Measurements from ENCODE around the gene EMILIN1.

DNA sequence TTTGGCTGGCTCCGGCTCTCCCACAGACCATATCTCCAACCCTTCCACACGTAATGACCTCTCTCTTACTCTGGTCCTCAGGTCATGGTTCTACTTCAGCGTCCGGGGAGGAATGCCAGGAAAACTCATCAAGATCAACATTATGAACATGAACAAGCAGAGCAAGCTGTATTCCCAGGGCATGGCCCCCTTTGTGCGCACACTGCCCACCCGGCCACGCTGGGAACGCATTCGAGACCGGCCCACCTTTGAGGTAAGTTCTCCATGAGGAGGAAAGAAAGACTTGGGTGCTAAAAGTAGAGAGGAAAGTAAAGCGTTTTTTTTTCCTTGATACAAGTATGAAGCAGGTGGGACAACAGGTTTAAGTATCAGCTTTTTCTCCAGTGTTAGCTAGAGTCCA lies 25.1 kb upstream of the EMILIN1 start:
- TF ChIP-seq EP300 (IDR thresholded peaks at IDR 0.05) (no peak), POLR2A (IDR thresholded peaks at IDR 0.05) (no peak)
- TF ChIP-seq, protein P1, sequence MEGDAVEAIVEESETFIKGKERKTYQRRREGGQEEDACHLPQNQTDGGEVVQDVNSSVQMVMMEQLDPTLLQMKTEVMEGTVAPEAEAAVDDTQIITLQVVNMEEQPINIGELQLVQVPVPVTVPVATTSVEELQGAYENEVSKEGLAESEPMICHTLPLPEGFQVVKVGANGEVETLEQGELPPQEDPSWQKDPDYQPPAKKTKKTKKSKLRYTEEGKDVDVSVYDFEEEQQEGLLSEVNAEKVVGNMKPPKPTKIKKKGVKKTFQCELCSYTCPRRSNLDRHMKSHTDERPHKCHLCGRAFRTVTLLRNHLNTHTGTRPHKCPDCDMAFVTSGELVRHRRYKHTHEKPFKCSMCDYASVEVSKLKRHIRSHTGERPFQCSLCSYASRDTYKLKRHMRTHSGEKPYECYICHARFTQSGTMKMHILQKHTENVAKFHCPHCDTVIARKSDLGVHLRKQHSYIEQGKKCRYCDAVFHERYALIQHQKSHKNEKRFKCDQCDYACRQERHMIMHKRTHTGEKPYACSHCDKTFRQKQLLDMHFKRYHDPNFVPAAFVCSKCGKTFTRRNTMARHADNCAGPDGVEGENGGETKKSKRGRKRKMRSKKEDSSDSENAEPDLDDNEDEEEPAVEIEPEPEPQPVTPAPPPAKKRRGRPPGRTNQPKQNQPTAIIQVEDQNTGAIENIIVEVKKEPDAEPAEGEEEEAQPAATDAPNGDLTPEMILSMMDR (IDR thresholded peaks at IDR 0.05) = no peak
